HG02642 (cell line): ENCODE data around the gene RNF114.
"Not testable (repeated sequence)": the region's sequence is repeated elsewhere in the genome, so short reads cannot be mapped to it uniquely, and the experiment has no call there.

Source experiments
- ATAC-seq: cut with Tn5 transposase; IDR thresholded peaks from one replicate; pipeline ENCODE4 v1.9.1; 2021; ENCODE audit warnings: mild to moderate bottlenecking; ENCODE audit not compliant: unreplicated experiment, poor library complexity

Gene RNF114

GRCh38 chr20:49924247-49924646 lies 11.9 kb upstream of the RNF114 start:
- no peak for ATAC-seq

- no peak for ATAC-seq
These were observed 10.2 kb upstream of the RNF114 start for GRCh38 chr20:49925901-49926454.

GRCh38 chr20:49928411-49929141 lies 7.6 kb upstream of the RNF114 start:
- ATAC-seq: no peak

- no peak for ATAC-seq
These were observed 7.1 kb upstream of the RNF114 start for GRCh38 chr20:49929142-49929494.

- no peak for ATAC-seq
These were observed 448 bp upstream of the RNF114 start for GRCh38 chr20:49935746-49936152.

GRCh38 chr20:49937027-49937929 lies 1.1 kb downstream of the RNF114 start:
- ATAC-seq: no peak

DNA sequence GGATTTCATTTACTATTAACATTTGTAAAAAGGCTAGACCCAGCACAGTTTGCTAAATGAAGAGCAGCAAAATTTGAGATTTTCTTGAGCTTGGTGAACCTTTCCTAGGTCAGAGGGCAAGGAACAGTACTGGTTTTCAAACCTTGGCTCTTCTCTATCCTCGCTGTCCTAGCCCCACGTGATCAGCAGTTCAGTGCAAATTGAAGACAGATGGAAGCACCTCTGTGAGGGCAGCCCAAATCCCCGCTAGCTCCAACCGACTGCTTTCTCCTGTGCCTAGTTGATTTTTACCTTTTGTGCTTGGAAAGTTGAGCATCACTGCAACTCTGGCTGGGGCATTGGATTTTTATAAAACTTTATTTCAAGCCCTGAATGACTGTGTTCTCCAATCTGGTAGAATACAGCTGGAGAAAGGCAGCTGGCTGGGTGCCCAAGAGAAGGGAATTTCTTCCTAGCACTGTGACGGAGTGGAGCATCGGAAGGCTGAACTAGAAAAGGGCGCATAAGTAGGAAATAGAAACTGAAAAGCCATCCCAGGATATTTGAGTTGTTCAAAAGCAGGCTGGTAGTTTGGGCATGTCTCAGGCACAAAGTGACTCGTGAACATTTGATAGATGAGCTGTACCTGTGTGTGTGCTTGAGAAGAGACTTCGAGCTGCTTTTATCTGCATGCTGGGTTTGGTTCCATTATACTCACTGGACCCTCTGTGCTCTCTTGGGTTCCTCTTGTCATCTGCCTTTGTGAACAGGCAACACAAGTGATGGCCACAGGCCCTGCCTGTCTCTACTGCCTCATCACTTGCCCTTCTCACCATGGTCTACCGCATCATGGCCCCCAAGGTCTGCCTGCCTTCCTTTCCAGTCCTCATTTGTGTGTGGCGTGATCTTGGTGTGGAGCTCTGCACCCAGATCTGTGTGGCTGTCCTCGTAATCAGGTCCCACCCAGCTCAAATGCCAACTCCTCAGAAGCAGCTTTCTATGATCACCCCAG lies 2.3 kb downstream of the RNF114 start:
- no peak for ATAC-seq

- ATAC-seq: no peak
These were observed 5.3 kb downstream of the RNF114 start for GRCh38 chr20:49941456-49941855.

DNA sequence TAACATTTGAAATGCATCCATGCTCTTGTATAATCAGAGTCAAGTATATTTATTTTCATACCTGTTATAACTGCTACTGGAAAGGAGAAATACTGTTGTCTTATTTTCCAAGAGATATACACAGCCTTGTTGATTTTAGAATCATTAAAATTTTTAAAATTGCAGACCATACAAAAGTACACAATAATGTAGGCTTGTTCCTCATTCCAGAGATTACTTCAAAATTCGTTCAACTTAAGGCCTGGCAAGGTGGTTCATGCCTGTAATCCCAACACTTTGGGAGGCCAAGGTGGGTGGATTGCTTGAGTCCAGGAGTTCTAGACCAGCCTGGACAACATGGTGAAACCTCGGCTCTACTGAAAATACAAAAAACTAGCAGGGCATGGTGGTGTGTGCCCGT lies 6.1 kb downstream of the RNF114 start:
- no peak for ATAC-seq

GRCh38 chr20:49942942-49943341 lies 6.7 kb downstream of the RNF114 start:
- ATAC-seq: no peak

DNA sequence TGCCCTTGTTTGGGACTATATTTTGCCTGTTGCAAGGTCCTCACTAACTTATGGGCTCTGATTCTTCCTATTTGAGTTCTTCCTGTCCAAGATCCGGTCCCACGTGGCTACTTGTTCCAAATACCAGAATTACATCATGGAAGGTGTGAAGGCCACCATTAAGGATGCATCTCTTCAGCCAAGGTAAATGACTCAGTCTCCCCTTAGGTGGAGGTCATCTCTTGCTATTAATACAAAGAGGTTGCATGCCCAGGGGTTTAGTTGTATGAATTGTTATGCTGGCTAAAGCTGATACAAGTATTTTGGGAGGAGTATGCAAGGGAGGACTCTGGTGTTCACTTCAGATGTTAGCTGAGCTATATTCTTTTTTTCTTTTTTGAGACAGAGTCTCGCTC lies 9.1 kb downstream of the RNF114 start:
- no peak for ATAC-seq

DNA sequence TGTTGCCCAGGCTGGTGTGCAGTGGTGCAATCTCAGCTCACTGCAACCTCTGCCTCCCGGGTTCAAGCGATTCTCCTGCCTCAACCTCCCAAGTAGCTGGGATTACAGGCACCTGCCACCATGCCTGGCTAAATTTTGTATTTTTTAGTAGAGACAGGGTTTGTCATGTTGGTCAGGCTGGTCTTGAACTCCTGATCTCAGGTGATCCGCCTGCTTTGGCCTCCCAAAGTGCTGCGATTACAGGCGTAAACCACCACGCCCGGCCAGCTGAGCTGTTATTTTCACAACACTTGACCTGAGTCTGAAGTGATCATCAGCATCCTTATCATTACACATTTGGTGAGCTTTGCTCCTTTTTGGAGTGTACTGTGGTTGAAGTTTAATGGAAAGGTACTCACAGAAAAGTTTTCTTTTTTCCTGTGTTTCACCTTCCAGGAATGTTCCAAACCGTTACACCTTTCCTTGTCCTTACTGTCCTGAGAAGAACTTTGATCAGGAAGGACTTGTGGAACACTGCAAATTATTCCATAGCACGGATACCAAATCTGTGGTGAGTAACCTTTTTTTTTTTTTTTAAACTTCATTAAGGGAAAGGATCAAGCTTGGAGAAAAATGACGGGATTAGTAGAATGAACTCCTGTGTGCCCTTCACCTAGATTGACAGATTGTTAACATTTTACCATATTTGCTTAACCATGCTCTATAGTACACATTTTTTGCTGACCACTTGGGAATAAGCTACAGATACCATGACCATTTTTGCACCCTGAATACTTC lies 9.7 kb downstream of the RNF114 start:
- no peak for ATAC-seq

DNA sequence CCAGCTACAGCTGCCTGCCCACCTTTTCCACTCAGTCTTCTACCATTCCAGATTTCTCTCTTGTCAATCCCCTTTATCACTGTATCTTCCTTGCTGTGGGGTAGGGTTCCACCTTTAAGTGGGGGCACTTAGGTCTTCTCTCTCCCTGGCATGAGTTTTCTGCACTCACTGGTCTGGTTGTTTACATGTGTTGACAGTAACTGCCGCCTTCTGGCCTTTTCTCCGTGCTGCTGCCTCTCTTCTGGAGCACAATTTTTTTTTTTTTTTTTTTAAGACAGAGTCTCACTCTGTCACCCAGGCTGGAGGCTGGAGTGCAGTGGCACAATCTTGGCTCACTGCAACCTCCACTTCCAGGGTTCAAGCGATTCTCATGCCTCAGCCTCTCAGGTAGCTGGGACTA lies 12.0 kb downstream of the RNF114 start:
- ATAC-seq: no peak

DNA sequence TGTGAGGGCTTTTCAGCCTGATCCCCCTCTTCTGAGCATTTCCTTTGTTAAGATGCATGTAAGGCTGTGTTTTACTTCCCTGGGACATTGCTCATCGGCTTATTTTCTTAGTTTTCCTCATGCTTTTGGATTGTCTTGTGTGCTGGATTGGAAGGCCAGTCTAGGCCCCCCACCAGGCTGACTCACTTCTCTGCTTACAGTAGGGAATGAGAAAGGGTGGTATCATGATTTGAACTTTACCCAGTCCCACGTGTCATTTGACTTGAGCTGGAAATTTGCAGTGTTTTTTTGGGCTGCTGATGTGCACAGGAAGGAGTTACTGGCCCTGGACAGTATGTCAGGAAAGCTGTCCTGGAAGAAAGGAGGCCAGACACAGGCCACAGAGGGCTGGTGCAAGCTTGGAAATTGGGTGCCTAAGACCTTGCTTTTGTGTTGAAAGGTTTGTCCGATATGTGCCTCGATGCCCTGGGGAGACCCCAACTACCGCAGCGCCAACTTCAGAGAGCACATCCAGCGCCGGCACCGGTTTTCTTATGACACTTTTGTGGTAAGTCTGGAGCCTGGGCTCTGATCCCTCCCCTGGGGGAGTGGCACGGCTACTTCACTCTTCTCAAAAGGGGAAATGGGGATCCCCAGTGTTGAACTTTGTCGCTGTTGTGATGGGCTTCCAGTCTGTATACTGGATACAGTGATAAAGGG lies 12.8 kb downstream of the RNF114 start:
- no peak for ATAC-seq

DNA sequence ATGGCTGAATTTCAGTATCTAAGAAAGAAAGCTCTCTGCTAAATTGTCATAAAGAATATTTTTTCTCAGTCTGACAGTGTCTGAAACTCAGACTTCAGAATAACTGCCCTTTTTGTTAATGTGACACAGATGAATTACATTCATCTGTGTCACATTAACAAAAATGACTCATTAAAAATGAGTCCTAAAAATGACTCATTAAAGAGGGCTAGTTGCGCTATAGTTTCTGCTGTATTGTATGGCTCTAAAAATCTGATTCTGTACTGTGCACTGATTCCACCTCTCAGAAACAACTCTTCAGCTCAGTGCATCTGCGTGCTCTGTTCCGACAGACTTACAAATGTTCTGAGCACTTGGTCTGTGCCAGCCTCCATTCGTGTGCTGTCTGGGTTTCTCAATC lies 15.0 kb downstream of the RNF114 start:
- ATAC-seq: no peak

DNA sequence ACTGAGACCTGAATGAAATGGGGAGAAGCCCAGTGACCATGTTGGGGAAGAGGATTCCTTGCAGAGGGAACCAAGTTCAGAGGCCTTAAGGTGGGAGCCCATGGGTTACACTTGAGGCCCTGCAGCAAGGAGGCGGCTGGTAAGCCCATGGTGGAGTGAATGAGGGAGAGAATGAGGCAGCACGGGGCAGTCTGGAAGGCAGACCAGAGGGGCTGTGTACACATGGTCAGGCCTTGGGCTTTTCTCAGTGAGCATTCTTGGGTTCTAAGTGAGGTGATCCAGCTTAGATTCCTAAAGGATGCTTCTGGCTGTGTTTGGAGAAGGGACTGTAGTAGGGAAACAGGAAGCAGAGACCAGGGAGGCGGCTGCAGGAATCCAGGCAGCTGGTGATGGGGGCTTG lies 19.0 kb downstream of the RNF114 start:
- no peak for ATAC-seq

GRCh38 chr20:49955830-49956396 lies 19.7 kb downstream of the RNF114 start:
- not testable (repeated sequence) for ATAC-seq

- no peak for ATAC-seq
These were observed 20.5 kb downstream of the RNF114 start for GRCh38 chr20:49956689-49957088.
